GM12872 (cell line): ENCODE measurements around the gene LGMN.

Experiments
- CTCF ChIP-seq: IDR thresholded peaks from 3 replicates; pipeline ENCODE4 v1.5.1; 2011; ENCODE audit warnings: low read depth, mild to moderate bottlenecking, low read length, moderate library complexity; ENCODE audit not compliant: insufficient read depth

The LGMN gene

GRCh38 chr14:92670643-92671366, 77.6 kb downstream of the LGMN start:
- TF ChIP-seq CTCF = no peak

GRCh38 chr14:92670160-92670559, 78.3 kb downstream of the LGMN start:
- TF ChIP-seq CTCF = 0 out of 3 replicates have a peak, but pooled peaks have one; percentile 8

GRCh38 chr14:92668276-92668973, 80.0 kb downstream of the LGMN start:
- no peak for TF ChIP-seq CTCF

- TF ChIP-seq CTCF = no peak
These were observed 82.2 kb downstream of the LGMN start for GRCh38 chr14:92666251-92666650.

- TF ChIP-seq CTCF = no peak
These were observed 82.7 kb downstream of the LGMN start for GRCh38 chr14:92665661-92666110.

- no peak for TF ChIP-seq CTCF
These were observed 85.4 kb downstream of the LGMN start for GRCh38 chr14:92663049-92663448.

- TF ChIP-seq CTCF = no peak
These were observed 87.9 kb downstream of the LGMN start for GRCh38 chr14:92660571-92660970.
